GM10248 (cell line): ENCODE measurements around the gene HLA-DPA1.

Experiments used
- CTCF ChIA-PET: fragments of 300-600 bp; sonication (Branson Sonifier 250); formaldehyde crosslinking; extraction: SDS; loops from one replicate; lab custom pipeline; 2021; ENCODE audit warnings: antibody characterized with exemption; lab: Yijun Ruan, JAX
- POLR2A ChIA-PET: fragments of 350-650 bp; sonication (Branson Sonifier 250); formaldehyde crosslinking; extraction: SDS; loops from one replicate; lab custom pipeline; 2020; ENCODE audit warnings: antibody characterized with exemption; lab: Yijun Ruan, JAX
- DNase-seq: peaks from one replicate; pipeline ENCODE4 v3.0.0; 2012; ENCODE audit errors: extremely low spot score
- CTCF ChIP-seq: IDR thresholded peaks from 2 replicates; pipeline ENCODE4 v1.5.1; 2012; ENCODE audit warnings: mild to moderate bottlenecking, low read depth; ENCODE audit errors: extremely low read depth, missing control alignments, control extremely low read depth

HLA-DPA1 gene

GRCh38 chr6:33081098-33081824 lies 7.8 kb upstream of the HLA-DPA1 start:
- POLR2A ChIA-PET, result interaction anchor here (2.9 kb wide), 1 partner anchor 52 kb away, joined by 11 read pairs; no protein-coding TSS in a partner anchor

GRCh38 chr6:33080127-33081089 lies 7.0 kb upstream of the HLA-DPA1 start:
- POLR2A ChIA-PET, result interaction anchor here (2.9 kb wide), 1 partner anchor 51 kb away, joined by 11 read pairs; no protein-coding TSS in a partner anchor

More at GRCh38 chr6:33081098-33081824, 7.8 kb upstream of the HLA-DPA1 start:
- DNase-seq, result no peak
- TF ChIP-seq CTCF, result no peak
- CTCF ChIA-PET, result interaction anchor here (0.9 to 7.7 kb wide), 9 partner anchors 9 to 69 kb away, joined by 3 to 78 read pairs (median 3); no protein-coding TSS in a partner anchor

GRCh38 chr6:33079580-33079979 lies 6.1 kb upstream of the HLA-DPA1 start:
- no peak for DNase-seq
- POLR2A ChIA-PET, result interaction anchor here (2.9 kb wide), 1 partner anchor 50 kb away, joined by 11 read pairs; no protein-coding TSS in a partner anchor
- no peak for TF ChIP-seq CTCF
- CTCF ChIA-PET, result interaction anchor here (0.7 to 7.7 kb wide), 5 partner anchors 50 to 95 kb away, joined by 3 to 78 read pairs (median 3); no protein-coding TSS in a partner anchor

More at GRCh38 chr6:33080127-33081089, 7.0 kb upstream of the HLA-DPA1 start:
- TF ChIP-seq CTCF, result no peak
- peak; percentile 45 for DNase-seq
- CTCF ChIA-PET, result interaction anchor here (0.7 to 7.7 kb wide), 8 partner anchors 10 to 96 kb away, joined by 3 to 78 read pairs (median 4); no protein-coding TSS in a partner anchor

GRCh38 chr6:33078919-33079521 lies 5.6 kb upstream of the HLA-DPA1 start:
- TF ChIP-seq CTCF, result no peak
- no peak for DNase-seq
- ChIA-PET POLR2A (interaction anchor here (1.4 kb wide), 1 partner anchor 107 kb away, joined by 5 read pairs; no protein-coding TSS in a partner anchor), CTCF (interaction anchor here (1.0 to 7.7 kb wide), 7 partner anchors 11 to 105 kb away, joined by 3 to 78 read pairs (median 3); no protein-coding TSS in a partner anchor)

- no peak for DNase-seq
- TF ChIP-seq CTCF, result no peak
- CTCF ChIA-PET, result interaction anchor here (1.0 to 7.7 kb wide), 7 partner anchors 12 to 105 kb away, joined by 3 to 78 read pairs (median 3); no protein-coding TSS in a partner anchor
- POLR2A ChIA-PET, result interaction anchor here (1.4 kb wide), 1 partner anchor 107 kb away, joined by 5 read pairs; no protein-coding TSS in a partner anchor
Measured at GRCh38 chr6:33078442-33078841, 5.0 kb upstream of the HLA-DPA1 start.
